Measurements from ENCODE around the gene ZIM2. TPM values are rescaled to one million over a fixed set of nuclear protein-coding genes. Genes with fewer than 3 reads are reported as not detected.

Gene ZIM2
- total and polyA plus RNA-seq, 4 donors, result 0.08 to 1.6 (median 0.12) TPM; not detected in 1

- Histone ChIP-seq H3K4me3 (no peak overlapping the region), H3K9ac (ENCODE audit: insufficient read depth in 1 of 2, low read length in 2 of 2) (no peak overlapping the region), H3K27ac (ENCODE audit: low read depth in 1 of 2, low read length in 1 of 2) (no peak overlapping the region), H3K27me3 (ENCODE audit: control insufficient read depth in 3 of 3, insufficient read depth in 3 of 3, low read length in 2 of 3) (no peaks in the 10 kb centered on the region), H3K9me3 (ENCODE audit: control insufficient read depth in 4 of 4, insufficient read depth in 3 of 4, low read length in 3 of 4) (peaks cover 0 to 13% (median 0%) of the 10 kb centered on the region in 4 donors), H3K36me3 (ENCODE audit: control insufficient read depth in 4 of 4, insufficient read depth in 4 of 4, low read length in 4 of 4) (no peaks in the 10 kb centered on the region), H3K4me1 (ENCODE audit: control insufficient read depth in 5 of 5, insufficient read depth in 5 of 5, low read length in 5 of 5) (no peaks in the 10 kb centered on the region)
- 22 to 47% methylated on average over 3 of the region's 3 CpGs for WGBS, 2 donors
- ATAC-seq (ENCODE audit: insufficient read depth, low FRiP score) (no peak), DNase-seq (no peak)
- no peak for TF ChIP-seq CTCF (IDR thresholded peaks at IDR 0.05; ENCODE audit: control extremely low read depth, extremely low read depth)
Observed at GRCh38 chr19:56740501-56740900, 100.0 kb downstream of the ZIM2 start.

GRCh38 chr19:56736571-56736970, 104.0 kb downstream of the ZIM2 start:
- Histone ChIP-seq H3K27me3 (ENCODE audit: control insufficient read depth in 3 of 3, insufficient read depth in 3 of 3, low read length in 2 of 3) (no peaks in the 10 kb centered on the region), H3K9me3 (ENCODE audit: control insufficient read depth in 4 of 4, insufficient read depth in 3 of 4, low read length in 3 of 4) (peaks cover 0 to 15% (median 1%) of the 10 kb centered on the region in 4 donors), H3K36me3 (ENCODE audit: control insufficient read depth in 4 of 4, insufficient read depth in 4 of 4, low read length in 4 of 4) (no peaks in the 10 kb centered on the region), H3K4me1 (ENCODE audit: control insufficient read depth in 5 of 5, insufficient read depth in 5 of 5, low read length in 5 of 5) (no peaks in the 10 kb centered on the region), H3K9ac (ENCODE audit: insufficient read depth in 1 of 2, low read length in 2 of 2) (no peak overlapping the region), H3K27ac (ENCODE audit: low read depth in 1 of 2, low read length in 1 of 2) (no peak overlapping the region), H3K4me3 (no peak overlapping the region)
- WGBS, 2 donors, result 80 to 81% methylated on average over 6 of the region's 6 CpGs
- TF ChIP-seq CTCF (IDR thresholded peaks at IDR 0.05; ENCODE audit: control extremely low read depth, extremely low read depth), result no peak
- DNase-seq, result no peak
- ATAC-seq (ENCODE audit: insufficient read depth, low FRiP score), result no peak

- ATAC-seq (ENCODE audit: insufficient read depth, low FRiP score) (no peak), DNase-seq (peak; percentile 24 to 55 (median 29))
- peaks cover 0 to 14% (median 1%) of the 10 kb centered on the region in 4 donors for H3K9me3 ChIP-seq (ENCODE audit: control insufficient read depth in 4 of 4, insufficient read depth in 3 of 4, low read length in 3 of 4)
- H3K27ac ChIP-seq (ENCODE audit: low read depth in 1 of 2, low read length in 1 of 2), result no peak overlapping the region
- no peak for TF ChIP-seq CTCF (IDR thresholded peaks at IDR 0.05; ENCODE audit: control extremely low read depth, extremely low read depth)
- no peaks in the 10 kb centered on the region for H3K27me3 ChIP-seq (ENCODE audit: control insufficient read depth in 3 of 3, insufficient read depth in 3 of 3, low read length in 2 of 3)
- 8 to 10% methylated on average over 2 of the region's 2 CpGs for WGBS, 2 donors
- no peak overlapping the region for H3K4me3 ChIP-seq
- H3K9ac ChIP-seq (ENCODE audit: insufficient read depth in 1 of 2, low read length in 2 of 2), result no peak overlapping the region
- H3K4me1 ChIP-seq (ENCODE audit: control insufficient read depth in 5 of 5, insufficient read depth in 5 of 5, low read length in 5 of 5), result no peaks in the 10 kb centered on the region
- no peaks in the 10 kb centered on the region for H3K36me3 ChIP-seq (ENCODE audit: control insufficient read depth in 4 of 4, insufficient read depth in 4 of 4, low read length in 4 of 4)
Observed at GRCh38 chr19:56732976-56733375, 107.5 kb downstream of the ZIM2 start.

- TF ChIP-seq CTCF (IDR thresholded peaks at IDR 0.05; ENCODE audit: control extremely low read depth, extremely low read depth), result no peak
- no peak overlapping the region for H3K4me3 ChIP-seq
- H3K27me3 ChIP-seq (ENCODE audit: control insufficient read depth in 3 of 3, insufficient read depth in 3 of 3, low read length in 2 of 3), result no peaks in the 10 kb centered on the region
- H3K9ac ChIP-seq (ENCODE audit: insufficient read depth in 1 of 2, low read length in 2 of 2), result no peak overlapping the region
- H3K36me3 ChIP-seq (ENCODE audit: control insufficient read depth in 4 of 4, insufficient read depth in 4 of 4, low read length in 4 of 4), result no peaks in the 10 kb centered on the region
- no peaks in the 10 kb centered on the region for H3K4me1 ChIP-seq (ENCODE audit: control insufficient read depth in 5 of 5, insufficient read depth in 5 of 5, low read length in 5 of 5)
- DNase-seq (no peak), ATAC-seq (ENCODE audit: insufficient read depth, low FRiP score) (no peak)
- 71 to 79% methylated on average over 4 of the region's 4 CpGs for WGBS, 2 donors
- no peak overlapping the region for H3K27ac ChIP-seq (ENCODE audit: low read depth in 1 of 2, low read length in 1 of 2)
- H3K9me3 ChIP-seq (ENCODE audit: control insufficient read depth in 4 of 4, insufficient read depth in 3 of 4, low read length in 3 of 4), result peaks cover 0 to 18% (median 0%) of the 10 kb centered on the region in 4 donors
Observed at GRCh38 chr19:56727677-56728076, 112.8 kb downstream of the ZIM2 start.
